ENCODE results near the gene TNPO1.
A peak's percentile ranks its signal among the peaks of the same experiment; 100 is the strongest.

TNPO1 gene

DNA sequence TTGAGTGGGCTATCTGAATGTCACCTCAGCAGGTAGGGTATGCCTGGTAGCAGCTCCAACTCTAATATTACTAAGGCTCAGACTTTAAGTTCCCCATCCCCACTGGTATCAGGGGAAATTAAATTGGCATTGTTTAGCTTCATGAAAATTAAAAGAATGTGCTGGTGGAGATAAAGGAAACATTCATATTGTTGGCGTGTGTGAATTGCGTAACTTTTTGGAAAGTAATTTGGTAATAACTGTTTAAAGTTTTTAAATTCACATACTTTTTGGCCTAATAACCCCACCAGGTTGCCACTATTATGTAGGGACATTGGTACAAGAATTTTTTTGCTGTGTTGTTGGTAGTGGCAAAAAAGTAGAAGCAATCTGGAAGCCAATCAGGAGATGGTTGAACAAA is 29.4 kb downstream of the TNPO1 start:
- Histone ChIP-seq H3K27me3 (no peaks in the 10 kb centered on the region), H3K36me3 (peaks cover 0 to 18% (median 0%) of the 10 kb centered on the region in 11 experiments; a peak in 7 of 22 replicates), H3K4me1 (peaks cover 23 to 54% (median 38%) of the 10 kb centered on the region in 10 experiments), H3K9ac (no peak overlapping the region), H3K4me3 (no peak overlapping the region), H4K20me1 (peaks cover 22 to 60% (median 35%) of the 10 kb centered on the region in 11 experiments), H3K27ac (no peak overlapping the region), H3K4me2 (peak overlapping the region in 5 of 11 experiments; percentile 1 to 20 (median 14); a peak in 3 of 22 replicates), H3K9me3 (replicated peaks in 1 of 11) (no peaks in the 10 kb centered on the region)
- peak in 6 of 11 experiments; percentile 35 to 79 (median 65); a peak in 8 of 22 replicates for TF ChIP-seq Cebpa-rat (IDR thresholded peaks at IDR 0.05)

DNA sequence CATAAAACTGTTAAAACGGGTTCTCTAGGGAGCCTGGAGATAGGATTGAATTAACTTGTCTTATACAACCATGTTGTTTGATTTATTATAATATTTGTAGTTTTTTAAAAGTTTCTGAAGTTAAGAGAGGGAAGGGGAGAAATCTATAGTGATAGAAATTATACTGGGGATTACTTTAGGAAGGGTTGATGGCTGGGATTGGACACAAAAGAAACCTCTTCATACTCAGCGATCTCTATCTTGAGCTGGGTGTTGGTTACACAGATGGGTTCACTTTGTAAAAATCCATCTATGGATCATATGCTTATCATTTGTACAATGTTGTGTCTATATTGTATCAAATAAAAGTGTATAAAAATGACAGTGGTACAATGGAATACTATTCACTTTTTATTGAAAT is 30.0 kb downstream of the TNPO1 start:
- H3K9ac ChIP-seq, result no peak overlapping the region
- H3K27ac ChIP-seq, result no peak overlapping the region
- no peak overlapping the region for H3K4me3 ChIP-seq
- no peak for TF ChIP-seq Cebpa-rat (IDR thresholded peaks at IDR 0.05)
- no peaks in the 10 kb centered on the region for H3K27me3 ChIP-seq
- peaks cover 3 to 24% (median 3%) of the 10 kb centered on the region in 11 experiments for H3K36me3 ChIP-seq
- H3K9me3 ChIP-seq (replicated peaks in 1 of 11), result no peaks in the 10 kb centered on the region
- H3K4me1 ChIP-seq, result peaks cover 27 to 60% (median 43%) of the 10 kb centered on the region in 10 experiments
- peak overlapping the region in 1 of 11 experiments; percentile 67; a peak in 2 of 22 replicates for H3K4me2 ChIP-seq
- H4K20me1 ChIP-seq, result peaks cover 27 to 66% (median 40%) of the 10 kb centered on the region in 11 experiments

DNA sequence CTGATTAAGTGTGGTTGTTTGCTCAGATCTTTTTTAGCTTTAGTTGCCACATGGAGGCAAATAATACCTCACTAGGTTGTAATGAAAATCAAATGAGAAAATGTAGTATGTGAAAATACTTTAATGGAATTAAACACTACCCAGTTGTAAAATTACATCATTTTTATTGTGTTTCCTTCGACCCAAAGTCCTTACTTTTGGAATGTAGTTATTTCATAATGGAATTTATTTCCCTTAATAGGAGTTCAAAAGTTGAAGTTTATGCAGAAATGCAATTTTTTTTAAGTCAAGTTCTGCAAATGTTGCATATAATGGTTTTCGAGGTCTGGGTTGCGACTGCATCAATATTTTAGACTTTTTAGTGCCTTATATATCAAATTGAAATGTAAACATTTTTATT is 31.0 kb downstream of the TNPO1 start:
- H3K27me3 ChIP-seq, result no peaks in the 10 kb centered on the region
- peak overlapping the region; percentile 16 to 97 (median 75); a peak in 20 of 22 replicates for H3K4me2 ChIP-seq
- peaks cover 35 to 76% (median 46%) of the 10 kb centered on the region in 11 experiments for H4K20me1 ChIP-seq
- H3K36me3 ChIP-seq, result peaks cover 9 to 34% (median 10%) of the 10 kb centered on the region in 11 experiments
- TF ChIP-seq Cebpa-rat (IDR thresholded peaks at IDR 0.05), result no peak
- H3K4me3 ChIP-seq, result peak overlapping the region; percentile 74 to 98 (median 87); a peak in 19 of 20 replicates
- H3K9ac ChIP-seq, result peak overlapping the region in 10 of 11 experiments; percentile 86 to 98 (median 96); a peak in 11 of 22 replicates
- H3K27ac ChIP-seq, result peak overlapping the region in 9 of 11 experiments; percentile 88 to 98 (median 96); a peak in 8 of 22 replicates
- H3K4me1 ChIP-seq, result peaks cover 29 to 64% (median 48%) of the 10 kb centered on the region in 10 experiments
- no peaks in the 10 kb centered on the region for H3K9me3 ChIP-seq (replicated peaks in 1 of 11)

- H3K9me3 ChIP-seq (replicated peaks in 1 of 11), result no peaks in the 10 kb centered on the region
- H3K27me3 ChIP-seq, result no peaks in the 10 kb centered on the region
- H3K4me1 ChIP-seq, result peaks cover 27 to 61% (median 43%) of the 10 kb centered on the region in 10 experiments
- no peak for TF ChIP-seq Cebpa-rat (IDR thresholded peaks at IDR 0.05)
- peaks cover 38 to 79% (median 52%) of the 10 kb centered on the region in 11 experiments for H4K20me1 ChIP-seq
- H3K27ac ChIP-seq, result peak overlapping the region; percentile 74 to 98 (median 96)
- H3K4me2 ChIP-seq, result peak overlapping the region; percentile 73 to 97 (median 90)
- peak overlapping the region; percentile 86 to 98 (median 96) for H3K9ac ChIP-seq
- H3K36me3 ChIP-seq, result peaks cover 12 to 39% (median 14%) of the 10 kb centered on the region in 11 experiments
- peak overlapping the region; percentile 74 to 98 (median 87) for H3K4me3 ChIP-seq
Observed at GRCh38 chr5:72847989-72848473, 31.6 kb downstream of the TNPO1 start.

- Histone ChIP-seq H3K4me3 (peak overlapping the region; percentile 74 to 98 (median 87)), H3K9ac (peak overlapping the region; percentile 86 to 98 (median 96)), H3K9me3 (replicated peaks in 1 of 11) (no peaks in the 10 kb centered on the region), H3K4me2 (peak overlapping the region; percentile 73 to 97 (median 90)), H3K27me3 (no peaks in the 10 kb centered on the region), H3K4me1 (peaks cover 27 to 60% (median 42%) of the 10 kb centered on the region in 10 experiments), H3K36me3 (peaks cover 19 to 47% (median 21%) of the 10 kb centered on the region in 11 experiments), H3K27ac (peak overlapping the region; percentile 74 to 98 (median 96)), H4K20me1 (peaks cover 45 to 82% (median 56%) of the 10 kb centered on the region in 11 experiments)
- no peak for TF ChIP-seq Cebpa-rat (IDR thresholded peaks at IDR 0.05)
Observed at GRCh38 chr5:72848474-72849428, 32.3 kb downstream of the TNPO1 start.

DNA sequence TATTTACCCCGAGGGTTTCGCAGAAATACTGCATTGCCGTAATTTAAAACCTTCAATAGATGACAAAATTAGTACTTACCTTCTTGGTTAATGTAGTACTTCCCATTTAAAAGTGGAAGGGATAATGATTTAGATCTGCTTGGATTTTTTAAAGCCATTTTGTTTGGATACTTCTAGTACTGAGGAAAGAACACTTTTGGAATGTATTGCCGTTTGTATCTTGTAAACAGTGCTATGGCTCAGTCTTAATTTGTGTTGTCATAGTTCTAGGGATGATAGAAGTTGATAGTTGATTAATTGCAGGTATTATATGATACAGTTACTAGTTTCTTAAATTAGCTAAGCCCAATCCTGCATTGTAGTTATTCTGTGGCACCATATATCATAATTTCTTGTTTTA is 33.1 kb downstream of the TNPO1 start:
- peaks cover 25 to 55% (median 28%) of the 10 kb centered on the region in 11 experiments for H3K36me3 ChIP-seq
- H3K4me1 ChIP-seq, result peaks cover 27 to 60% (median 42%) of the 10 kb centered on the region in 10 experiments
- peak overlapping the region; percentile 86 to 98 (median 96); a peak in 21 of 22 replicates for H3K9ac ChIP-seq
- TF ChIP-seq Cebpa-rat (IDR thresholded peaks at IDR 0.05), result no peak
- H4K20me1 ChIP-seq, result peaks cover 52 to 84% (median 64%) of the 10 kb centered on the region in 11 experiments
- H3K9me3 ChIP-seq (replicated peaks in 1 of 11), result no peaks in the 10 kb centered on the region
- peak overlapping the region; percentile 73 to 97 (median 90) for H3K4me2 ChIP-seq
- H3K27me3 ChIP-seq, result no peaks in the 10 kb centered on the region
- H3K27ac ChIP-seq, result peak overlapping the region in 8 of 11 experiments; percentile 88 to 98 (median 96); a peak in 9 of 22 replicates
- peak overlapping the region; percentile 74 to 98 (median 87) for H3K4me3 ChIP-seq

DNA sequence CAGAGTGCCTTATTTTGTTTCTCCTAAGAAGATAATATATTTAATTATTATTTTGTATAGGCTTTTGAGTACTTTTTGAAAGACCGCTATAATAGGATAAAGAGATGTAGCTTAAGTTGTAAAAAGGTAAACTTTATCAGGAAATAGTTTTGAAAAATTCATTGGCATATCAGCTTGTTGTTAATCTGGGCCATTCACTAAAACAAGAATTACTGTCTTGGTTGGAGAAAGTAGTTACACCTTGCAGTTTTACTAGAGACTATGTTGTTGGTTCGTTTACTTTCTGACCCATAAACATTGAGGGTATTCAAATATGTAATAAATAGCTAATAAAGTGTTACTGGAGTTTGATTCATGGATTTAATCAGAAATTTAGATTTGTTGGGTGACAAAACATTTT is 33.7 kb downstream of the TNPO1 start:
- TF ChIP-seq Cebpa-rat (IDR thresholded peaks at IDR 0.05), result no peak
- H3K27ac ChIP-seq, result 0 out of 22 replicates have a peak overlapping the region, but pooled peaks of 1 of the 11 experiments have one; percentile 93
- no peaks in the 10 kb centered on the region for H3K9me3 ChIP-seq (replicated peaks in 1 of 11)
- H4K20me1 ChIP-seq, result peaks cover 57 to 88% (median 70%) of the 10 kb centered on the region in 11 experiments
- peaks cover 30 to 60% (median 33%) of the 10 kb centered on the region in 11 experiments for H3K36me3 ChIP-seq
- H3K4me1 ChIP-seq, result peaks cover 27 to 60% (median 42%) of the 10 kb centered on the region in 10 experiments
- peak overlapping the region; percentile 73 to 97 (median 90) for H3K4me2 ChIP-seq
- peak overlapping the region; percentile 74 to 98 (median 87) for H3K4me3 ChIP-seq
- no peaks in the 10 kb centered on the region for H3K27me3 ChIP-seq
- H3K9ac ChIP-seq, result peak overlapping the region; percentile 86 to 98 (median 96); a peak in 21 of 22 replicates

- H4K20me1 ChIP-seq, result peaks cover 74 to 96% (median 92%) of the 10 kb centered on the region in 11 experiments
- H3K4me2 ChIP-seq, result peak overlapping the region in 5 of 11 experiments; percentile 25 to 43 (median 30); a peak in 6 of 22 replicates
- H3K27me3 ChIP-seq, result no peaks in the 10 kb centered on the region
- peak in 7 of 11 experiments; percentile 63 to 96 (median 86); a peak in 11 of 22 replicates for TF ChIP-seq Cebpa-rat (IDR thresholded peaks at IDR 0.05)
- no peak overlapping the region for H3K9ac ChIP-seq
- H3K4me3 ChIP-seq, result no peak overlapping the region
- H3K36me3 ChIP-seq, result peaks cover 52 to 83% (median 55%) of the 10 kb centered on the region in 11 experiments
- H3K9me3 ChIP-seq (replicated peaks in 1 of 11), result no peaks in the 10 kb centered on the region
- H3K4me1 ChIP-seq, result peaks cover 21 to 63% (median 31%) of the 10 kb centered on the region in 10 experiments
- H3K27ac ChIP-seq, result no peak overlapping the region
Observed at GRCh38 chr5:72852356-72852755, 35.9 kb downstream of the TNPO1 start.
